ENCODE measurements around the gene KAZN. TPM values are rescaled to one million over a fixed set of nuclear protein-coding genes. Genes with fewer than 3 reads are reported as not detected.

The KAZN gene
- total RNA-seq, 1 donor = 3.9 TPM

DNA sequence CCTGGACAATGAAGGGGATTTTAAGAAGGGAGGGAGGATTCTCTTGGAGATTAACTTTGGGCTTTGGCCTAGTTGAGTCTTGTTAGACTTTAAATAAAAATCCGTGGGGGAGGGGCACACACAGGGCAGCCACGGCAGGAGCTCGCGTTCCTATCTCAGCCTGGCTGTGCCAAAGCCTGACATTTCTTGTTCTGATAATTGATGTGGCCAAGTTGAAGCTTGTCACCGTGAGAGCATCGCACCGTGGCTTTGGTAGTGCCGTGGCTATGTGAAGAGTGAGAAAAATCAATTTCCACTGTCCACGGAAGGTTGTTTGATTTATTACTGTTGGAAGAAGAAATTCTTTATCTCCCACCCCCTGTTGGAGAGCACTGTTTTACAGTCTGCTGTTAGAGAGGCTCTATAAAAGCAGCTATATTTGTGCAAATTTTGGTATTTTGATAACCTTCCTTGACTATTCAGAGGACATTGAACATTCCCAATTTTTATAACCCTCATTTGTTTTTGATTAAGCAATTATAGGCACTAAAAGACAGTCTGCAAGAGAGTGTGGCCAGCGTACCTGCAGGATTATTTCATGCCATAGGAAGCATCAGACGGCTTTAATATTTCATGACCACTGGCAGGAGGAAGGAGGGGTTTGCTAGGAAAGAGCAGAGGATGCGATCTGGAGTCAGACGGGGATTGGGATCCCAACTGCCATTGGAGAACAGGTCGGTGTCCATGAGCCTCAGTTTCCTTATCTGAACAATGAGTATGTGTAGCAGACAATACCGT is 160.7 kb downstream of the KAZN start:
- H3K4me3 ChIP-seq (ENCODE audit: low read depth, low read length) = no peak overlapping the region
- TF ChIP-seq CTCF (IDR thresholded peaks at IDR 0.05; ENCODE audit: insufficient read depth, low read length) = no peak
- DNase-seq (ENCODE audit: low read depth) = no peak

DNA sequence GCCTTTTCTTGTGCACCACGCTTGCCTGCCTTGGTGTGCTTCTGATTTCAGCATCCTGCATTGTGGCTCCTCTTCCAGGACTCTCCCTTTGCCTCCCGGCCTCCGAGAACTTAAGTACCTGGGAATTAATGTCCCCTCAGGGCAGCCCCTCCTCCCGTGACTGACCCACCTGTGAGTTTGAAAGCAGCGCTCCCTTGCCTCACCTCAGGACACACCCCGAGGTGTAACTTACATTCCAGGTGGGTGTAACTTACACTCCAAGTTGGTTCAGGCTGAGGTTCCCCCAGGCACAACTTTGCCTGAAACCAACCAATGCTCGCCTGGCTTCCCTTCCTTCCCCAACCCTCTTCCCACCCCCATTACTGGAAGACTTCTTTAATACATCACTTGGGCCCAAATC is 161.4 kb downstream of the KAZN start:
- no peak for TF ChIP-seq CTCF (IDR thresholded peaks at IDR 0.05; ENCODE audit: insufficient read depth, low read length)
- H3K4me3 ChIP-seq (ENCODE audit: low read depth, low read length) = no peak overlapping the region
- DNase-seq (ENCODE audit: low read depth) = no peak

GRCh38 chr1:14760780-14761179 is 162.3 kb downstream of the KAZN start:
- no peak for TF ChIP-seq CTCF (IDR thresholded peaks at IDR 0.05; ENCODE audit: insufficient read depth, low read length)

GRCh38 chr1:14761291-14762153 is 163.0 kb downstream of the KAZN start:
- H3K4me3 ChIP-seq (ENCODE audit: low read depth, low read length) = no peak overlapping the region
- DNase-seq (ENCODE audit: low read depth) = no peak
- no peak for TF ChIP-seq CTCF (IDR thresholded peaks at IDR 0.05; ENCODE audit: insufficient read depth, low read length)

More at GRCh38 chr1:14760780-14761179, 162.3 kb downstream of the KAZN start:
- no peak for DNase-seq (ENCODE audit: low read depth)
- H3K4me3 ChIP-seq (ENCODE audit: low read depth, low read length) = no peak overlapping the region

- no peak for TF ChIP-seq CTCF (IDR thresholded peaks at IDR 0.05; ENCODE audit: insufficient read depth, low read length)
- no peak for DNase-seq (ENCODE audit: low read depth)
Measured at GRCh38 chr1:14763977-14764376, 165.5 kb downstream of the KAZN start.

DNA sequence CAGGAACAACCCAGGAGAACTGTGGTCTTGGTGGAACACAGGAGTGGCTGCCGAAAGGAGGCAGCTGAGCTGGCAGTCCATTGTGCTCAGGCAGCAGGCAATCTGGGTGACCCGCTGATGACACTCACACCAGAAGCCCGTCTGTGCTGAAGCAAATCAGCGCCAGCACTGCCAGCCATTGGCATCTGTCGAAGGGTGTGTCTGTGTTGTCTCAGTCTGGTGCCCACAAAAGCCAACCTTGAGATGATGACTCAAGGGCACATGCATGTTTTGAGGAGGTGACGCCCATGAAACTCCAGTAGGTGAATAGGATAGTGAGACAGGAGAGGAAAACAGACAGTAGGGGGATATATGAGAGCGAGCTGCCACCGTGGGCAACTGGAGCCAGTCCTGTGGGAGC is 167.3 kb downstream of the KAZN start:
- no peak for TF ChIP-seq CTCF (IDR thresholded peaks at IDR 0.05; ENCODE audit: insufficient read depth, low read length)
- no peak overlapping the region for H3K4me3 ChIP-seq (ENCODE audit: low read depth, low read length)
- no peak for DNase-seq (ENCODE audit: low read depth)

More at GRCh38 chr1:14763977-14764376, 165.5 kb downstream of the KAZN start:
- H3K4me3 ChIP-seq (ENCODE audit: low read depth, low read length) = no peak overlapping the region

Data from fibroblast of the aortic adventitia (primary cell).